GM18526 (cell line): Measurements from ENCODE around the gene PRMT6.

Experiments
- POLR2A ChIP-seq: IDR thresholded peaks from 3 replicates; pipeline ENCODE4 v1.6.1; 2011; ENCODE audit not compliant: insufficient read length; ENCODE audit errors: extremely low read depth

PRMT6 gene

GRCh38 chr1:107056426-107057196 is at the start of gene PRMT6:
Gene PRMT6 (plus strand): TSS chr1:107056674. CDS start chr1:107056716, 42 bp downstream.
- peak; percentile 67 for TF ChIP-seq POLR2A

GRCh38 chr1:107009281-107009680 is 47.2 kb upstream of the PRMT6 start:
- no peak for TF ChIP-seq POLR2A

- TF ChIP-seq POLR2A, result no peak
These were observed 45.9 kb upstream of the PRMT6 start for GRCh38 chr1:107010582-107010981.

GRCh38 chr1:107016376-107016978 is 40.0 kb upstream of the PRMT6 start:
- no peak for TF ChIP-seq POLR2A

GRCh38 chr1:107018445-107018844 is 38.0 kb upstream of the PRMT6 start:
- no peak for TF ChIP-seq POLR2A

- no peak for TF ChIP-seq POLR2A
These were observed 37.3 kb upstream of the PRMT6 start for GRCh38 chr1:107019166-107019565.

GRCh38 chr1:107047602-107048001 is 8.9 kb upstream of the PRMT6 start:
- no peak for TF ChIP-seq POLR2A

- no peak for TF ChIP-seq POLR2A
These were observed 8.2 kb upstream of the PRMT6 start for GRCh38 chr1:107048241-107048640.

- no peak for TF ChIP-seq POLR2A
These were observed 5.2 kb upstream of the PRMT6 start for GRCh38 chr1:107051266-107051665.

GRCh38 chr1:107057197-107058133 is 991 bp downstream of the PRMT6 start:
- peak; percentile 31 for TF ChIP-seq POLR2A

- TF ChIP-seq POLR2A, result no peak
These were observed 2.0 kb downstream of the PRMT6 start for GRCh38 chr1:107058245-107059032.

GRCh38 chr1:107061886-107062285 is 5.4 kb downstream of the PRMT6 start:
- TF ChIP-seq POLR2A, result no peak

GRCh38 chr1:107073493-107073892 is 17.0 kb downstream of the PRMT6 start:
- no peak for TF ChIP-seq POLR2A

- TF ChIP-seq POLR2A, result no peak
These were observed 20.4 kb downstream of the PRMT6 start for GRCh38 chr1:107076841-107077240.

- no peak for TF ChIP-seq POLR2A
These were observed 22.8 kb downstream of the PRMT6 start for GRCh38 chr1:107079249-107079648.
